GM21529 (cell line): Measurements from ENCODE around the gene HHIPL2.

Experiments
- ATAC-seq: cut with Tn5 transposase; IDR thresholded peaks from one replicate; pipeline ENCODE4 v1.9.1; 2021; ENCODE audit not compliant: unreplicated experiment

HHIPL2 gene

DNA sequence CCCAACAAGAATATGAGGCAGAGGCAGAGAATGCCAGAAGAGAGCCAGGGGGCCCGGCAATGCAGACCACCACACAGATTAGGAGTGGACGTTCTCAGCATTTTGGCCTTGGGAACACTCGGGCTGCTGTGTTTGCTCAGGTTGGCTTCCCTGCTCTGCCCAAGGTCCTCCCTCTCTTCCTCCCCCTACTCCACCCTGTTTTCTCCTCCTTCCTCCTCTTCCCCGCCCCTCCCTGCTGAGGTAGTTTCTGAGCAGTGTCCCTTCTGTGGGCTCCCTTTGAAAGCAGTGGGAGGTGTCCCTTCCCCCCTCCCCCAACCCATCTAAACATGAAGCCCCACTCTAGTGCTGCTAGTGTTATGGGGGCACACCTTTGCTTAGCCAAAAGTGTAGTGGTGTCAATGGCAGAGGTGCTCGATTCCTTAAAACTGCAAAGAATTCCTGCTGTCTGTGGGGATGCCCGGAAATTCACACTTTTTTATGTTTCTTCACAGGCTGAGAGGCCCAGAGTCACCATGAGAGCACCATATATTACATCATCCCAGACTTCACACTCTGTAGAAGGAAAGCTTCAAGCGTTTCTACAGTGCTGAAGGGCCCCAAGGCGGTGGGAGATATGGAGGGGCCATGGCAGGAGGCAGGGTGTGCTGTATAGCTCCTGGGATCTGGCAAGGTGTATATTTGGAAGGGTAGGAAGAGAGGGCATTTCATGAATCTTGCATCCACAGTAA, at the start of gene HHIPL2:
TSS of gene HHIPL2 (minus strand) at position 161 of the 728 bp plus-strand sequence. CDS start at position 101, 60 bp downstream.
- no peak for ATAC-seq

DNA sequence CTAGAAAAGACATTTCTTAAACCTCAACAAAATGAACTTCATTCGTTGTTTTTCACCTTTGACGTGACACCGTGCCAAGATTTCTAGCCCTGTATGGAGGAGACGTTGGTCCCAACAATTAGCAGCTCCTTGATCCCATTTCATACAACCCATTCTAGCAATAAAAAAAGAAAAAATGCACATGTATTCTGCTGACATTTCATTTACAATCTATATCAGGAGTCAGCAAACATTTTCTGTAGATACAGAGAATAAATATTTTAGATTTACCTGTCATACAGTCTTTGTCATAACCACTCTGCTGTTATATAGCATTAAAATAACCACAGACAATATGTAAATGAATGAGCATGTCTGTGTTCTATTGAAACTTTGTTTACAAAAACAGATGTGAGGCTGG, 48.8 kb upstream of the HHIPL2 start:
- no peak for ATAC-seq

GRCh38 chr1:222594789-222595188, 46.9 kb upstream of the HHIPL2 start:
- ATAC-seq = no peak

DNA sequence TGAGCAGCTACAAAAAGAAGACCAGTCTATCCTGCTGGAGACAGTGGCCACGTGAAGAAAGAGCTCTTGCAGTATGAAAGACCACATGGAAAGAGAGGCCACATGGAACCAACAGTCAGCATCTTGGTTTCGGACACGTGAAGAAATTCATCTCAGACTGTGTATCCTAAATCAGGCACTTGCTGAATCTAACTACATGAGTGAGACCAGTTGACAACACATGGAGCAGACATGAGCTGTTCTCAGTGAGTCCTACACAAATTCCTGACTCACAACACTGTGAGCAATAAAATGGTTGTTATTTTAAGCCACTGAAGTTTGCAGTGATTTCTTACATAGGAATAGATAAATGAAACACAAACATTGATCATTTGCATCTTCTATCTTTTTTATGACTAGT, 44.3 kb upstream of the HHIPL2 start:
- ATAC-seq = no peak

- peak; percentile 100 for ATAC-seq
Observed at GRCh38 chr1:222589462-222590302, 41.8 kb upstream of the HHIPL2 start, which contains the start of gene TAF1A. Gene TAF1A (minus strand): TSS chr1:222589933.

DNA sequence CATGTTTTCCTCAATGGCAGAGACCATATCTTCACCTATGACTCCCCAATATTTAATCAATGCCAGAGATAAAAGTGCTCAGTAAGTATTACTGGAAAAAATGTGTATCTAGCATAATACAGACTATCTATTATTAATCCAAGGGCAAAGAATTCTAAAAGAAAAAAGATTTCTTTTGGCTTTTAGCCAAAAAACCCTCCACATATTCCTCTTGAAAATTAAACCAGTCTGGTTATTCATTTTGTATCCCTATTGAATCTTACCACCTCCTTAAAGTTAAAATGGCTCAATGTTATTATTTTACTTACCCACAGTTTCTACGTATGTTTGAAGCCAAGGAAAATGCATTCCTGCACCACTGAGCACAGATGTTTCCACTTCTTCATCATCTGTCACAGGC, 40.2 kb upstream of the HHIPL2 start:
- ATAC-seq = no peak

- ATAC-seq = no peak
Observed at GRCh38 chr1:222586842-222587241, 38.9 kb upstream of the HHIPL2 start.

GRCh38 chr1:222583079-222583478, 35.2 kb upstream of the HHIPL2 start:
- peak; percentile 82 for ATAC-seq

DNA sequence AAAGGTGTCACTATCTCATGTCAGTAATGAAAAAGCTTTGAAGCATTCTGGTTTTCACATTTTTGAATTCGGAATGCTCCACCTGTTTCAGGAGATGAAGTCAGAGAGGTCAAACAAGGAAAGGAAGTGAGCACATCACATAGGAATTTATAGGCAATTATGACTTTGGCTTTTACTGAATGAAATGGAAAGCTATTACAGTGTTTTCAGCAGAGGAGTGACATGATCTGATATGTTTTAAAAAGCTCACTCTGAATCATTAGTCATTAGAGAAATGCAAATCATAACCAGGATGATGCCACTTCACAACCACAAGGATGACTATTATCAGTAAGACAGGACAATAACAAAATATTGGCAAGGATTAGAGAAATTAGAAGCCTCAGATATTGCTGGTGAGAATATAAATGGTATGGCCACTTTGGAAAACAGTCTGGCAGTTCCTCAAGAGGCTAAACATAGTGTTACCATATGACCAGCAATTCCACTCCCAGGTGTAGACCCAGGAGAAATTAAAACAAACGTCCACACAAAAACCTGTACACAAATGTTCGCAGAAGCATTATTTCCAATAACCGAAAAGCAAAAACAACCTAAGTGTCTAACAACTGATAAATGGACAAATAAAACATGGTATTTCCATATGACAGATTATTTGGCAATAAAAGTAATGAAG, 34.3 kb upstream of the HHIPL2 start:
- peak; percentile 60 for ATAC-seq

GRCh38 chr1:222579316-222579715, 31.4 kb upstream of the HHIPL2 start:
- no peak for ATAC-seq

GRCh38 chr1:222570837-222571236, 22.9 kb upstream of the HHIPL2 start:
- ATAC-seq = no peak

DNA sequence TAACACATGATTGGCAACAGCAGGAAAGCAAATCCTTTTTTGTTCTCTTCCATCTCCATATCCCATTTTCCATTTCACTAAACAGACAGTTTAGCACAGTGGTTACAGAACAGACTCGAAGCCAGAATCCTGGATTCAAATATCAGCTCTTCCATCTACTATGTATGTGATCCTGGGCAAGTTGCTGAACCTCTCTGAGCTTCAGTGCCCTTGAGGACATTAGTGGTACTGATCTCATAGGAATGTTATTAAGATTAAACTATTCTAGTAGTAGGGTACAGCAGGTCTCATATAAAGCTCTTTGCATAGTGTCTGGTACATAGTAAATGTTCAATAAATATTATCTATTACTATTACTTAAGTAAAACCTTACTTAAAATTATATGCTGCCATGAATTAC, 13.8 kb upstream of the HHIPL2 start:
- ATAC-seq = no peak

DNA sequence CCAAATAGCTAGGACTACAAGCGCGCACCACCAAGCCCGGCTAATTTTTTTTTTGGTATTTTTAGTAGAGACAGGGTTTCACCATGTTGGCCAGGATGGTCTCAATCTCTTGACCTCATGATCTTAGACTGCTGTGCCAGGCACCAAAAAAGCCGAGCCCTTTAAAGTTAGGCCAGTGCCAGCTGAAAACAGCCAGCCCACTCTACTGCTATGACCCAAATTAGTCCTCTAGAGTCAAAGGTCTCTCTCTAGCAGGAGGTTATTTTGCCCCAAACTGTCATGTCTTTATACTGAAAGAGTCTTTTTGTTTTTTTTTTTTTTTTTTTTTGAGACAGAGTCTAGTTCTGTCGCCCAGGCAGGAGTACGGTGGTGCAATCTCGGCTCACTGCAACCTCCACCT, 9.7 kb upstream of the HHIPL2 start:
- no peak for ATAC-seq

DNA sequence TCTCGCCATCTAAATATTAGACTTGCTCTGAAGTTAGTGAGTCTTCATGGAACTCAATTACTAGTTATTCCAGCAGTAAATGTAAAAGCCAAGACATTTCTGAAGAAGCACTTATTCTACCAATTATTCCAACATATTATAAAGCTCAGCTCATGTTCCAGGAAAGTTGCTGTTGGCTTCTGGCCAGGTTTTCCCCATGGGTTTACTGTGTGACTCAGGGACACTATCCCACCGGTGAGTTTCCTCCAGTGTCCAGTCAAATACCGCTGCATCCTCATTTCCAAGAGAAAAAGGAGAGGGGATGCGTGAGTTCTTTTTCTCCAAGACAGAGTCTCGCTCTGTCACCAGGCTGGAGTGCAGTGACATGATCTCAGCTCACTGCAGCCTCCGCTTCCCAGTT, 9.2 kb upstream of the HHIPL2 start:
- no peak for ATAC-seq

DNA sequence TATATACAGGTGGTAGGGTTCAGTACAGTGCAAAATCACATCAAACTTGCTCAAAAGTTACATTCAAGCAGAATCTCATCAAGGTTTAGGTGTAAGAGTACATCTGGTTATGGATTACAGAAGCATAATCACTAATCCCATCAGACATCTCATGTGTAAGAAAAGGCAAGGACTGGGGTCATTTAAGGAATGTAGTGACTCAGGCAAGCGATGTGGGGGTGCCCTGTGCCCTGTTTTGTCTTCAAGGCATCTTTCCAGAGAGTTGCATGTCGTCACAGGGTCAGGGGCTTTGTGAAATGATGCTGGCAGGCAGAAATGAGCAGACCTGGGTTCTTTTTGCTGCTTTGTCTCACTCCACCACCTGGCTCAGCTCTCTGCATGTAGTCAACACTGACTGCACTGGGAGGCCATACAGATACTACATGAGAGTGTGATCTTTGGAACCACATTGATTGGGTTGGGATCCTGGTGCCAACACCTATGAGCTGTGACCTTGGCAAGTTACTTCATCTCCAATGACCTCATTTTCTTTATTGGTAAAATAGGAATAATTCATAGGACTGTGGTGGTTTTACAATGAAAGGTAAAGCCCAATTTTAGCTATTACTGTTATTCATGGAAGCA, 8.2 kb upstream of the HHIPL2 start:
- no peak for ATAC-seq

GRCh38 chr1:222554177-222554576, 6.3 kb upstream of the HHIPL2 start:
- no peak for ATAC-seq

GRCh38 chr1:222552882-222553281, 5.0 kb upstream of the HHIPL2 start:
- no peak for ATAC-seq

DNA sequence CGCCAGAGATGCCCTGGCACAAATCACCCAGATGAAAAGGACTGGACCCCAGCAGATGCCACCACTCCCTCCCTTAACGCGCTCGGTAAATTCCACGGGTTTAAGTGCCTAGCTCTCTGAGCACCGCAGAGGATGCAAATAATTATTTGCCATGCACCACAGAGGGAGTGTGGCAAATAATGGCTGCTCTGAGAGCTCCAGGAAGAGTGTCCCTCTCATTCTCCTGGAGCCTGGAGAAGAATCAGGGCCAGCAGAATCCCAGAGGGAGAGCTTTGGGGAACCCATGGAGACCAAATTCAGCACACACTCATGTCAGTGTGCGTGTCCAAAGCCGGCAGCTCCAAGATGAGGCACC, 667 bp downstream of the HHIPL2 start:
- no peak for ATAC-seq

DNA sequence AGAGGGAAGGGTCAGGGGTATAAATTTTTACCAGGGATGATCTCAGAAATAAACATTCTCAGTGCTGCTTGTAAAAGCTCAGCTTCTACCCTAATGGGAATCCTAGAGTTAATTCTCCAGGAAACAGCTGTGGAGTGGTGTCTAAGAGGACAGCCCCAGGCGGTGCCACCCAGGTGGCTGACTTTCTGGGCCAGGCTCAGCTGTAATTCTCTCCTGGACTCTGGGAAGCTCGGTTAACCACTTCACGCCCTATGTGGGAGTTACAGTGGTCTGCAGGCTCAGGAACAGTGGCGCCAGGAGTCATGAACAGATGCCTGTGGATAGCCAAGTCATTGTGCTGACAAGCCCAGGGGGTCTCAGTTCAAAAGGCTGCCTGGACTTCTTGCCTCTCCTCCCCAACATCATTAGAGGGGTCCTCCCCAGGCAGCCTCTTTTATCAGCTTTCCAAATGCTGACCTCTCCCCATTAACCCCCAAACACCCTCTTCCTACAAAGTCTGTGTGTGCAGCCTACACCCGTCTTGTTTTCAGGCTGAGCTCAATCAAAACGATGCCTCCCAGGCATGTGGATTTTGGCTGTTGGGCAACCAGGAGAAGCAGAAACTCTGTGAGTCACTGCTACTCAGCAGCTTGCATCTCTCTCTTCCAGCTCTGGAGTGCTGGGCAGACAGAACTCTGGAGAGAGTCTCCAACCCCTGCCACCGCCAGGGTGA, 1.2 kb downstream of the HHIPL2 start:
- ATAC-seq = no peak

- ATAC-seq = no peak
Observed at GRCh38 chr1:222546091-222546490, 1.8 kb downstream of the HHIPL2 start.

- no peak for ATAC-seq
Observed at GRCh38 chr1:222543817-222544216, 4.1 kb downstream of the HHIPL2 start.
